Fibroblast of mammary gland (primary cell): ENCODE results near the gene SELENOT.
"Not testable (repeated sequence)": the region's sequence is repeated elsewhere in the genome, so short reads cannot be mapped to it uniquely, and the experiment has no call there.

Source experiments
- DNase-seq: peaks from one replicate; pipeline ENCODE4 v3.0.0-alpha.2; 2010; ENCODE audit warnings: low read depth
- H3K4me3 ChIP-seq: 2 replicates; pipeline ENCODE4 v1.5.1; 2011; ENCODE audit warnings: low read depth, mild to moderate bottlenecking, low read length, moderate library complexity; ENCODE audit not compliant: control insufficient read depth
- TF ChIP-seq, protein P1 (sequence below): conservative IDR thresholded peaks from 2 replicates; pipeline ENCODE4 v1.5.1; 2011; ENCODE audit warnings: low read depth, low read length, inconsistent platforms; ENCODE audit not compliant: control insufficient read depth, insufficient read depth

SELENOT gene

DNA sequence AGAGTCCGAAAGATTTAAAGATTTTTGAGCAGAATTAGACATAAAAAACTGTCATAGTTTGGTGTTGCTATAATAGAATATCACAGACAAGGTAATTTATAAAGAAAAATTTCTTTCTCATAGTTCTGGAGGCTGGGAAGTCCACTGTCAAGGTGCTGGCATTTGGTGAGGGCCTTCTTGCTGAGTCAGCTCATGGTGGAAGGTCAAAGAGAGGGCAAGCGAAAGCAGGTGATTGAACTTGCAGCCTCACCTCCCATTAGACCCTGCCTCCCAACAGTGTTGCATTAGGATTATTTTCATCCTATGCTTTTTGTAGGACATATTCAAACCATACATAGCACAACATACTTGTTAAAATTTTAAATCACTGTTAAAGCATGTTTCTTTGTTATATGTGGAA lies 9.9 kb downstream of the SELENOT start:
- TF ChIP-seq, protein P1, sequence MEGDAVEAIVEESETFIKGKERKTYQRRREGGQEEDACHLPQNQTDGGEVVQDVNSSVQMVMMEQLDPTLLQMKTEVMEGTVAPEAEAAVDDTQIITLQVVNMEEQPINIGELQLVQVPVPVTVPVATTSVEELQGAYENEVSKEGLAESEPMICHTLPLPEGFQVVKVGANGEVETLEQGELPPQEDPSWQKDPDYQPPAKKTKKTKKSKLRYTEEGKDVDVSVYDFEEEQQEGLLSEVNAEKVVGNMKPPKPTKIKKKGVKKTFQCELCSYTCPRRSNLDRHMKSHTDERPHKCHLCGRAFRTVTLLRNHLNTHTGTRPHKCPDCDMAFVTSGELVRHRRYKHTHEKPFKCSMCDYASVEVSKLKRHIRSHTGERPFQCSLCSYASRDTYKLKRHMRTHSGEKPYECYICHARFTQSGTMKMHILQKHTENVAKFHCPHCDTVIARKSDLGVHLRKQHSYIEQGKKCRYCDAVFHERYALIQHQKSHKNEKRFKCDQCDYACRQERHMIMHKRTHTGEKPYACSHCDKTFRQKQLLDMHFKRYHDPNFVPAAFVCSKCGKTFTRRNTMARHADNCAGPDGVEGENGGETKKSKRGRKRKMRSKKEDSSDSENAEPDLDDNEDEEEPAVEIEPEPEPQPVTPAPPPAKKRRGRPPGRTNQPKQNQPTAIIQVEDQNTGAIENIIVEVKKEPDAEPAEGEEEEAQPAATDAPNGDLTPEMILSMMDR: no peak
- no peak for DNase-seq
- H3K4me3 ChIP-seq: no peak overlapping the region

DNA sequence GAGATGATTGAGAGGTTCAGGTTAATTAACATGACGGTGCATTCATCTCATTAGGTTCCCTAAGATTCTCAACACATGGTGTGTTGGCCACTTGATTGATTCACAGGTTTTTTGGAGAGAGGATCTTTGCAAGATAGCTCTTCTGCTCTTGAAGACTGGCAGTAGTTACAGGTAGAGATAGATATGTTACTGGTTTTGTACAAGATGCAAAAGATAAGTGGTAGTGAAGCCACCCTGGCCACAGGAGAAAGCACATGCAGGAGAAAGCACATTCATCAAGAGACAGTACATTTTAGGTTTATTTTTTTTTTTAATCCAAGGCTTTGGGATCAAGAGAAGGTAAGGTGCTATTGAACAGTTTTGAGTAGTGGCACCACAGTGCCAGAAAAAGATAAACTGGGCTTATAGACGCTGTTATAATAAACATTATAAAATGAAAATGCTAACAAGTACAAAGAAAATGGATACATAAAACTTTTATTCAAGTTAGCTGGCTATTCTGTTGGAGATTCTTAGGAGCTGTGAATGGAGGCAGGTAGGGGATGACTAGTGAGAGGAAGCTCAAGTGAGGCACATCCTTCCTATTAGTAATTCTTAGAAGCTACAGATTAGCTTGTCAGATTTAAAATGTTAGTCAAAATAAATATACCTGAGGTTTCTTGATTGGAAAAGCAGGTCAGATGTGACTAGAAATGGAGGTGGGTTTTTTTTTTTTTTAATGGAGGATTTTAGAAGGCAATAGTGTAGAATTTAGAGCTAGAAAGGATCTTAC lies 10.8 kb downstream of the SELENOT start:
- TF ChIP-seq, protein P1: no peak
- no peak for DNase-seq
- no peak overlapping the region for H3K4me3 ChIP-seq

DNA sequence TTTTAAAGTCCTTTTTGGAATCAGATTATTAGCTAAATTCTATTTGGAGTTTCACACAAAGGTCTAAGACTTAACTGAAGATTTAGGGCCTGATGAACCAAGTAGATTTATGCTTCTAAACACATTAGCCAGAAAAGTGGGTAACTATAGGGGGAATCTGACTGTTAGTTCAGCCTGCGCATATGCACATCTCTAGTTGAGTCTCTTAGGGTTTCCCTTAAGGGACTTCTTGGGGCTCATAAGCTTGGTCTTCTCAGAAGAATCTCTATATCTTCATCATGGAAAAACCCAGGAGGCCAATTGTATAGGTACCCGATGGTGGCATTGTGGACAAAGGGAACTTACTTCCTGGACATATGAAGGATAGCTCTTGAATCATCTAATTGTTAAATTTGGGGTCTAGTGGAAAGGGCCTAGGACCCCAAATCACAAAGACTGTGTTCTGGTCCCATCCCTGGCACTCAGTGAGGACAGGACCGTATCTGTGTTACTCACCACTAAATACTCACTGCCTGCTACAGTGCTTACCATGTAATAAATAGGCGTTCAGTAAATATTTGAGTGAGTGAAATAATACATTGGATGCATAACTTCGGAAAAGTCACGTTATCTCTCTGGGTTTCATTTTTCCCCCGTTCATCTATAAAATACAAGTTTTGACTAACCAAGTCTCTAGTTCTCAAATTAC lies 17.0 kb downstream of the SELENOT start:
- TF ChIP-seq, protein P1: no peak

DNA sequence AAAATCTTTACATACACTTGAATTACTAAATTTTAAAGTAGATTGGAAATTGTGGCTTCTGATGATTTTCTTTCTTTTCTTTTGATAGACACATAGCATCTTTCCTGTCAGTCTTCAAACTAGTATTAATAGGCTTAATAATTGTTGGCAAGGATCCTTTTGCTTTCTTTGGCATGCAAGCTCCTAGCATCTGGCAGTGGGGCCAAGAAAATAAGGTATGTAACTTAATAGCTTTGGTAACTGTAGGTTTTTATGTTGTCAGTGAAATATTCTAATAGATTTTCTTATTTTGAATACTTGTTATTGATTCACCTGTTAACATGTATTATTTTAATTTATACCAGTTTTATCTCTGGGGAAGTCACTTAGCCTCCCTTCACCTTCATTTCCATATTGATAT lies 19.8 kb downstream of the SELENOT start:
- DNase-seq, H3K4me3 ChIP-seq: not testable (repeated sequence)

More for the DNA sequence above, 17.0 kb downstream of the SELENOT start:
- DNase-seq: no peak
- H3K4me3 ChIP-seq: no peak overlapping the region

DNA sequence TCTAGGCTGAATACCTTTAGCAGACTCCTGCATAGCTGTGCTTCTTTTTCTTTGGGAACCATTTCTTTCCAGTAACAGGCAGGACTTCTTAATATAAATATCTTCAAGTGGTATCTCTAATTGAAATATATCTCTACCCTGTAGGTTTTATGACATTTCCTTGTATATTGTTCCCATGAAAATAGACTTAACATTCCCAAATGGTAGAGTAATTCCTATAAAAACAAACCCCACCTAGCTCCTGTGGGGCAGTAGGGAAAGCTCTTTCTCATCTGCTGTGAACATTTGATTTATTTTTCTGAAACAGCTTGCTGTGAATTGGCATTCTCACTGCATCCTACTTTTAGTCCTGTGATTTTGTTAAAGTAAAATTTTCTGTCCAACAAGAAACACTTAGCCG lies 20.8 kb downstream of the SELENOT start:
- peak; percentile 16 for DNase-seq
- TF ChIP-seq, protein P1: no peak
- H3K4me3 ChIP-seq: no peak overlapping the region

DNA sequence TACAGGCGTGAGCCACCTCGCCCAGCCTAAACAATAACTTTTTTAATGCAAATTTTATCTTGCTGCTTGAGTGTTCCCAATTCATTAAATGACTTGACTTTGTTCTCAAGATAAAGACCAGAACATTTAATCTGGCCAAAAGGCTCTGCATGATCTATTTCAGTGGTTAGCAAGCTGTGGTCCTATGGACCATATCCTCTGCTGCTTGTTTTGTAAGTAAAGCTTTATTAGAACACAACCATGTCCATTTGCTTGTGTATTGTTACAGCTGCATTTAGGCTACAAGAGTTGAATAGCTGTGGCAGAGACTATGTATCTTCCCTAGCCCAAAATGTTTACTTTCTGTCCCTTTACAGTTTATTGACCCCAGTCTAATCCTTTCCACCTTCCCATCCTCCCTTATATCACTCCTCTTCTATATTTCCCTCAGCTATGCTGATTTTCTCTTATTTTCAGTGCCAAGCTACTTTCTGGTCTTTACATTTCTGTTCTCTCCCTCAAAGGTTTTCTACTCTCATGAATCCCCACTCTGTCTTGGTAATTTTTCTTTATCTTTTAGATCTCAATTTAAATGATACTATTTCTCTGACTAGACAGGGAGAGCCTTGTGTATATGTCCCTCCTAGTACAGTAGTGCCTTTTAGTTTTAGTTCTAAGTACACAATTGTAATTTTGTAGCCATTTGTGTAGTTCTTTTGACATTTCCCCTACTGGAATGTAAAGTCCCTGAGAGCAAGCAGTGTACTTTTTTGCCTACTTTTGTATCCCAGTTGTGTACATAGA lies 23.2 kb downstream of the SELENOT start:
- TF ChIP-seq, protein P1: no peak
- H3K4me3 ChIP-seq: no peak overlapping the region
- no peak for DNase-seq

DNA sequence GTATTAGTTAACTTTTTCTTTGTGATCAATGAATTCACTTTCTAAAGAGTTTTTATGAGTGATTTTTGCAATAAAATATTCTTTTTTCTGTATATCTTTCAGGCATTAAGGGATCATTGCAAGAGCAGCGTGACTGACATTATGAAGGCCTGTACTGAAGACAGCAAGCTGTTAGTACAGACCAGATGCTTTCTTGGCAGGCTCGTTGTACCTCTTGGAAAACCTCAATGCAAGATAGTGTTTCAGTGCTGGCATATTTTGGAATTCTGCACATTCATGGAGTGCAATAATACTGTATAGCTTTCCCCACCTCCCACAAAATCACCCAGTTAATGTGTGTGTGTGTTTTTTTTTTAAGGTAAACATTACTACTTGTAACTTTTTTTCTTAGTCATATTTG lies 24.4 kb downstream of the SELENOT start:
- H3K4me3 ChIP-seq: no peak overlapping the region
- TF ChIP-seq, protein P1: no peak
- DNase-seq: no peak
